NOMO-1 treated with dmso at 0.1 percent for 144 hours (cell line): ENCODE measurements around the gene LLGL2.
"Not testable (repeated sequence)": the region's sequence is repeated elsewhere in the genome, so short reads cannot be mapped to it uniquely, and the experiment has no call there.

Experiments used
- DNase-seq: peaks from one replicate; lab custom pipeline; 2025; ENCODE audit not compliant: unreplicated experiment; lab: John Stamatoyannopoulos, UW

The LLGL2 gene

DNA sequence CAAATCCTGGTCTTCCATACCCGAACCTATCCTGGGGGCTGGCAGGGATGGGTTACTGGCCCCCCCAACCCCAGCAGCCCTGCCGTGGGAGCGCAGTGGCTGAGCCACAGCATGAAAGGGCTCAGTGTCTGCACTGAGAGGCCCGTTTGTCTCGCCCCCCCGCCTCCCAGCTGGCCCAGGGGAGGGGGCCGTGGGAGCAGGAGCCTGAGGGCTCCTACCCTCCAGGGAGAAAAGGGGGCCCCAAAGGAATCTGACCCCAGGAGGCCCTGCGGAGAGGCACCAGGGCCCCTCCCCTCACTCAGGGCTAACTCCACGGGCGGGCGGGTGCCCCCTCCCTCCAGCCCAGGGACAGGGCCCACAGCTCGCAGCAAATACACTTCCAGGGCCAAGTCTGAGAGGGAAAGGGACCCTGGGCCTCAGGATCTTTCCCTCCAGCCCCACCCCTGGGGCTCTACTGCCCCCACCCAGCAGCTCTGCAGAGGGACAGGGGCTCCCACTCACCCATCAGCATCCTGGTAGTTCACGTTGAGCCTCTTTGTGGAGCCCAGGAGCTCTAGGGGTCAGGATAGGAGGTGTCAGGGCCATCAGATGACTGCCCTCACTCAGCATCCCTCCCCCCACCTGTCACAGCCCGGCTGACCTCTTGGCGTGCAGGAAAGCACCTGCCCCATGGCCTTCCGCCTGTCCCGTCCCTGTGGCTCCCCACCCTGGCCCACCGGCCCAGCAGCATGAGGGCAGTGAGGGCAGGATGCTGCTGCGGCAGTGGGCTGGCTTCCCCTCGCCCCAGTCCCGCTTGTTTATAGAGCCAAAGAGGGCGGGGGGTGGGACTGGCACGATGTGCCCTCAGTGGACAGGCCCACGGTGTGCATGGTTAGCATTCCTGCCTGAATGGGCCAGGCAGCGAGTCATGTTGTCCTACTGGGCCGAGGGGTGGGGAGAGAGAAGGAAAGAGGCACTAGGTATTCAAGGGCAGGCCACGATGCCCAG, 17.5 kb upstream of the LLGL2 start:
- DNase-seq = no peak

GRCh38 chr17:75508931-75509361, 16.6 kb upstream of the LLGL2 start:
- no peak for DNase-seq

GRCh38 chr17:75509528-75510258, 15.8 kb upstream of the LLGL2 start:
- DNase-seq = no peak

DNA sequence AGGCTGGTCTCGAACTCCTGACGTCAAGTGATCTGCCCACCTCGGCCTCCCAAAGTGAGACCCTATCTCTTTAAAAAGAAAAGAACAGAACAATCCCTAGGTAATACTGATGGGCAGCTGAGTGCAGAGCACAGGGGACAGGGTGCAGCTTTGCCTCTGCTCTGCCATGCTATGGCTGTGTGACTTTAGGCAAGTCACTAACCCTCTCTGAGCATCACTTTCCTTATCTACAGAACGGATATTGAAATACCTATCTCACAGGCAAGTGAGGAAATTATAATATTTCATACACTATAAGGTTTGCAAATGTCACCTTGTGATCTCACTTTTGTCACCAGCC, 14.3 kb upstream of the LLGL2 start:
- no peak for DNase-seq

GRCh38 chr17:75511610-75512575, 13.6 kb upstream of the LLGL2 start:
- no peak for DNase-seq

GRCh38 chr17:75512926-75513640, 12.4 kb upstream of the LLGL2 start:
- no peak for DNase-seq

GRCh38 chr17:75513641-75514000, 11.9 kb upstream of the LLGL2 start:
- DNase-seq = no peak

GRCh38 chr17:75514299-75514918, 11.1 kb upstream of the LLGL2 start:
- no peak for DNase-seq

- DNase-seq = no peak
Observed at GRCh38 chr17:75514919-75515495, 10.5 kb upstream of the LLGL2 start.

GRCh38 chr17:75515496-75516254, 9.8 kb upstream of the LLGL2 start, which contains the start of gene CASKIN2:
CASKIN2 (minus strand) TSS chr17:75515537; CDS start chr17:75513804, 1,733 bp downstream.
- DNase-seq = peak; percentile 66

DNA sequence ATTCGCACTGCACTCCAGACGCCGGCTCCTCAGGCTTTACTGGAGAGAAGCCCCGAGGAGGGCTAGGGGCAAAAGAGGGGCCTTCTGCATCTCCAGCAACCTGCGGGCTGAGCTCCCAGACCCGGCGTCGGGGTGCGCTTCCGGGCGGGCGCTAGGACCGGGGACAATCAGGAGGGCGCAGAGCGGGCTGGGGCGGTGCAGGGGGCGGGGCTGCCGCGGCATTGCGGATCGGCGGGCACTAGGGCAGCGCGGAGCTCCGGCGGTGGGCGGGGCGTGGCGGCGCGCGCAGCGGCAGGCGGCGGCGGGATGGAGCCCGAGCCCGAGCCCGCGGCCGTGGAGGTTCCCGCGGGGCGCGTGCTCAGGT, 9.3 kb upstream of the LLGL2 start, which contains the start of gene TSEN54:
Gene TSEN54, plus strand, starts transcription at position 274 of the 364 bp plus-strand sequence. Its CDS starts 33 bp downstream, at position 307.
- DNase-seq = peak; percentile 84

DNA sequence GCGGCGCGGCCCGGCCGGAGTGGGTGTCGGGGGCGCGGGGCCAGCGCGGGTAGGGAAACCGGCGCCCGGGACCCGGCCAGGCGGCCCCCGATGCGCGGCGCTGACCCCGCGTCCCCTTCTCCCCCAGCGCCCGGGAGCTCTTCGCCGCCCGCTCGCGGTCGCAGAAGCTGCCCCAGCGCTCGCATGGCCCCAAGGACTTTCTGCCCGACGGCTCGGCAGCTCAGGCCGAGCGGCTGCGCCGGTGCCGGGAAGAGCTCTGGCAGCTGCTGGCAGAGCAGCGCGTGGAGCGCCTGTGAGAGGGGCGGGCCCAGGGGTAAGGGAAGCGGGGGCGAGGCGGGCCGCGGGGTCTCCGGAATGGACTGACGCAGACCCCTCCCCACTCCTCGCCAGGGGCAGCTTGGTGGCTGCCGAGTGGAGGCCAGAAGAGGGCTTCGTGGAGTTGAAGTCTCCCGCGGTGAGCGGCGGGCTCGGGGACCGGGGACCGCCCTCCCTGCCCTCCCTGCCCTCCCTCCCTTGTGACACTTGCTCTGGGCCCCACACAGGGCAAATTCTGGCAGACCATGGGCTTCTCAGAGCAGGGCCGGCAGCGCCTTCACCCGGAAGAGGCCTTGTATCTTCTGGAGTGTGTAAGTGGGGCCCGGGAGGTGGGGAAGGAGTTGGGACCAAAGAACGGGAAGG, 8.7 kb upstream of the LLGL2 start:
- DNase-seq = no peak

- no peak for DNase-seq
Observed at GRCh38 chr17:75517297-75517865, 8.1 kb upstream of the LLGL2 start.

DNA sequence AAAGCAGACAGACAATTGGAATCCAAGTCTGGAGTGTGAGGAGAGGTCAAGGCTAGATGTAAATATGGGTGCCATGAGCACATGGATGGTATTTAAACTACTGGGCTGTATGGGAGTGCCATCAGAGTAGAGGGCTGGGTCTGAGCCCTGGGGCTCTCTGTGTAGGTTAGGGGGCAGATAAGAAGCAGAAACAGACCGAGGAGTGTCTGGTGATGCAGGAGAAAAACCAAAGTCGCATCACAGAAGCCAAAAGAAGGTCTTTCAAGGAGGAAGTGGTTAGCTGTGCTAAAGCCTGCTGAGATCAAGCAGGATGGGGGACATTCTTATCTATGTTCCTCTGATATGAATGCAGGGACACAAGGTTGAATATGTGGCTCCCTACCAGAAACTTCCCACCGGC, 7.3 kb upstream of the LLGL2 start:
- no peak for DNase-seq

- DNase-seq = no peak
Observed at GRCh38 chr17:75518983-75519537, 6.4 kb upstream of the LLGL2 start.

DNA sequence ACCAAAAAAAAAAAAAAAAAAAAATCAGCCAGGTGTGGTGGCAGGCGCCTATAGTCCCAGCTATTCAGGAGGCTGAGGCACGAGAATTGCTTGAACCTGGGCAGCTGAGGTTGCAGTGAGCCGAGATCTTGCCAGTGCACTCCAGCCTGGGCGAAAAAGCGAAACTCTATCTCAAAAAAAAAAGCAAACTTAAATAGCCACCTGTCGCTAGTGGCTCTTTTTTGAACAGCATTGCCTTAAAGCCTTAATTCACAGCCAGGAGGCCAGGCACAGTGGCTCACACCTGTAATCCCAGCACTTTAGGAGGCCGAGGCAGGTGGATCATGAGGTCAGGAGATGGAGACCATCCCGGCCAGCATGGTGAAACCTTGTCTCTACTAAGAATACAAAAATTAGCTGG, 5.1 kb upstream of the LLGL2 start:
- DNase-seq = not testable (repeated sequence)

- no peak for DNase-seq
Observed at GRCh38 chr17:75521290-75521689, 4.2 kb upstream of the LLGL2 start.
